B cell (primary cell): ENCODE measurements around the gene AIFM1. TPM values are rescaled to one million over a fixed set of nuclear protein-coding genes. Genes with fewer than 3 reads are reported as not detected.

Source experiments
- ATAC-seq: fragments of 200-7000 bp; cut with Tn5 transposase; one replicate; pipeline ENCODE4 v1.10.0; 2021; ENCODE audit warnings: low read depth, mild to moderate bottlenecking, moderate number of reproducible peaks, moderate library complexity
- CTCF ChIA-PET: fragments of 350-600 bp; sonication (Branson Sonifier 250); formaldehyde crosslinking; loops from one replicate; lab custom pipeline; 2021; ENCODE audit warnings: antibody characterized with exemption, inconsistent platforms; lab: Charles Lee
- POLR2A ChIA-PET: fragments of 350-600 bp; sonication (Branson Sonifier 250); formaldehyde crosslinking; loops from one replicate; lab custom pipeline; 2021; ENCODE audit warnings: antibody characterized with exemption; lab: Charles Lee
- DNase-seq: peaks from one replicate; pipeline ENCODE4 v3.0.0; 2013
- H2AFZ ChIP-seq: 2 replicates; pipeline ENCODE4 v1.6.1; 2012; ENCODE audit warnings: mild to moderate bottlenecking, low read depth, low read length; ENCODE audit not compliant: insufficient read depth, poor library complexity, severe bottlenecking
- H3K27ac ChIP-seq, 2 donors: 1 replicate in 1 of 2; 2 replicates in 1 of 2; pipeline ENCODE4 v1.5.1; 2012 to 2013; ENCODE audit warnings: low read length in 2 of 2, mild to moderate bottlenecking in 2 of 2, moderate library complexity in 1 of 2
- H3K27me3 ChIP-seq, 4 experiments: fragments of 200-600 bp in 1 of 4; sonication (generic) in 1 of 4; replicated peaks in 1 of 4; 1 replicate in 2 of 4; 2 replicates in 2 of 4; pipeline versions ENCODE4 v1.6.1 to v1.7.0; 2013 to 2016; ENCODE audit warnings: low read length in 3 of 4, mild to moderate bottlenecking in 2 of 4, mixed read lengths in 1 of 4, moderate library complexity in 1 of 4; ENCODE audit not compliant: insufficient read depth in 4 of 4, control insufficient read depth in 3 of 4; ENCODE audit errors: control extremely low read depth in 1 of 4
- H3K36me3 ChIP-seq, 2 experiments: replicated peaks in 1 of 2; 1 replicate in 1 of 2; 2 replicates in 1 of 2; pipeline versions ENCODE4 v1.6.1 to v1.7.1; 2013; ENCODE audit warnings: low read length in 1 of 2; ENCODE audit not compliant: insufficient read depth in 2 of 2, control insufficient read depth in 1 of 2; ENCODE audit errors: control extremely low read depth in 1 of 2, extremely low read depth in 1 of 2
- H3K4me1 ChIP-seq, 2 donors: fragments of 200-600 bp in 1 of 2; sonication (generic) in 1 of 2; 1 replicate in 1 of 2; 2 replicates in 1 of 2; pipeline versions ENCODE4 v1.5.1 to v1.6.1; 2013 to 2017; ENCODE audit warnings: low read length in 2 of 2; ENCODE audit not compliant: control insufficient read depth in 2 of 2, insufficient read depth in 2 of 2
- H3K4me2 ChIP-seq: replicated peaks from 2 replicates; pipeline ENCODE3; 2012; ENCODE audit warnings: mild to moderate bottlenecking, low read depth, low read length; ENCODE audit not compliant: poor library complexity, severe bottlenecking
- H3K4me3 ChIP-seq, 5 experiments: fragments of 200-600 bp in 1 of 5; sonication (generic) in 1 of 5; 1 replicate in 3 of 5; 2 replicates in 2 of 5; pipeline versions ENCODE4 v1.5.1 to v1.7.0; 2011 to 2016; ENCODE audit warnings: low read length in 4 of 5, mild to moderate bottlenecking in 4 of 5, low read depth in 2 of 5, control low read depth in 1 of 5, moderate library complexity in 1 of 5; ENCODE audit not compliant: insufficient read depth in 1 of 5; ENCODE audit errors: control extremely low read depth in 1 of 5, extremely low read depth in 1 of 5
- H3K79me2 ChIP-seq: fragments of 200-600 bp; sonication (generic); one replicate; pipeline ENCODE4 v1.6.0; 2016; ENCODE audit warnings: low read length; ENCODE audit not compliant: control insufficient read depth, insufficient read depth
- H3K9ac ChIP-seq: fragments of 200-600 bp; sonication (generic); 2 replicates; pipeline ENCODE4 v1.6.1; 2017; ENCODE audit warnings: mild to moderate bottlenecking, low read length, moderate library complexity
- H3K9me3 ChIP-seq, 3 donors: one replicate each; pipeline versions ENCODE4 v1.6.1 to v1.7.1; 2013; ENCODE audit warnings: low read length in 2 of 3; ENCODE audit not compliant: control insufficient read depth in 2 of 3, insufficient read depth in 1 of 3; ENCODE audit errors: control extremely low read depth in 1 of 3
- H4K20me1 ChIP-seq: 2 replicates; pipeline ENCODE4 v1.6.0; 2012; ENCODE audit warnings: mild to moderate bottlenecking, low read length; ENCODE audit not compliant: insufficient read depth, control insufficient read depth, poor library complexity, severe bottlenecking
- H3K27ac Mint-ChIP-seq: one replicate; pipeline ENCODE4 v1.8.0; 2021; ENCODE audit warnings: mixed read lengths
- H3K27me3 Mint-ChIP-seq: one replicate; pipeline ENCODE4 v1.8.0; 2021; ENCODE audit warnings: mixed read lengths
- H3K4me1 Mint-ChIP-seq: one replicate; pipeline ENCODE4 v1.8.0; 2021; ENCODE audit warnings: mixed read lengths
- H3K4me3 Mint-ChIP-seq: one replicate; pipeline ENCODE4 v1.8.0; 2021; ENCODE audit warnings: mixed read lengths
- H3K9me3 Mint-ChIP-seq: one replicate; pipeline ENCODE4 v1.8.0; 2022; ENCODE audit warnings: mixed read lengths; ENCODE audit not compliant: insufficient read depth
- CTCF ChIP-seq: fragments of 200-600 bp; IDR thresholded peaks from one replicate; pipeline ENCODE4 v1.8.0; 2022; ENCODE audit warnings: antibody characterized with exemption, mild to moderate bottlenecking
- EZH2 ChIP-seq: IDR thresholded peaks from 2 replicates; pipeline ENCODE4 v1.6.1; 2012; ENCODE audit warnings: borderline replicate concordance, low read depth, mild to moderate bottlenecking, moderate library complexity, low read length; ENCODE audit not compliant: insufficient read depth, poor library complexity, severe bottlenecking
- WGBS: methylation state at CpG from one replicate; pipeline ENCODE4 v1.1.5; 2013; ENCODE audit warnings: missing lambda C conversion rate; ENCODE audit not compliant: insufficient coverage; 5-methylcytosine and 5-hydroxymethylcytosine counted together
- intact Hi-C: fragments of 100-400 bp; cut with micrococcal nuclease; formaldehyde crosslinking; loops from one replicate; pipeline ENCODE4 v1.10.0; 2022
- polyA plus RNA-seq: library from polyadenylated mRNA; depleted of rRNA; stranded (reverse); fragments of >200 nt; gene quantifications from 2 replicates; pipeline ENCODE4 v1.2.3, GENCODE V29; 2012
- total RNA-seq, 2 donors: library from RNA; stranded (reverse); fragments of 120-200 nt in 1 of 2; gene quantifications; 1 replicate in 1 of 2; 2 replicates in 1 of 2; pipeline versions ENCODE4 v1.2.3 to v1.2.4, GENCODE V29; 2013 to 2022

The AIFM1 gene
- total and polyA plus RNA-seq, 2 donors (not counting 1 experiment from before 2014, with no cell fraction given), result 11.4 to 15.9 TPM

GRCh38 chrX:130083656-130084382 lies 81.8 kb downstream of the AIFM1 start:
- peaks cover 58% of the 10 kb centered on the region for H3K79me2 ChIP-seq
- Mint-ChIP-seq H3K27me3 (no peaks in the 10 kb centered on the region), H3K4me3 (peak overlapping the region; percentile 83), H3K4me1 (peaks cover 74% of the 10 kb centered on the region), H3K9me3 (no peaks in the 10 kb centered on the region), H3K27ac (peak overlapping the region; percentile 88)
- H3K4me2 ChIP-seq, result peak overlapping the region; percentile 87
- TF ChIP-seq CTCF (no peak), EZH2 (no peak)
- peak overlapping the region in 4 of 5 experiments; percentile 17 to 48 (median 27) for H3K4me3 ChIP-seq
- ChIA-PET POLR2A (interaction anchor here (0.6 to 2.0 kb wide), 5 partner anchors 10 to 82 kb away, joined by 3 to 8 read pairs (median 4); partner anchors contain the start of genes AIFM1 and ELF4), CTCF (interaction anchor here (0.6 to 6.2 kb wide), 7 partner anchors 23 to 110 kb away, joined by 3 to 49 read pairs (median 4); no protein-coding TSS in a partner anchor)
- H3K9me3 ChIP-seq, result no peaks in the 10 kb centered on the region
- H3K4me1 ChIP-seq, result peaks cover 68 to 79% of the 10 kb centered on the region in 2 donors
- H3K27ac ChIP-seq, result peak overlapping the region; percentile 66 to 74
- H2AFZ ChIP-seq, result no peak overlapping the region
- 14% methylated on average over 8 of the region's 15 CpGs for WGBS
- DNase-seq, result peak; percentile 50
- intact Hi-C loops, result loop anchor here (1.0 to 5.0 kb wide), 3 partner anchors 8 to 83 kb away; partner anchors contain the start of gene AIFM1
- no peaks in the 10 kb centered on the region for H3K27me3 ChIP-seq
- H3K36me3 ChIP-seq, result peaks cover 0 to 5% of the 10 kb centered on the region in 2 experiments
- H3K9ac ChIP-seq, result peak overlapping the region; percentile 37
- peak; percentile 13 for ATAC-seq
- H4K20me1 ChIP-seq, result no peaks in the 10 kb centered on the region
